SW480 (cell line): Measurements from ENCODE around the gene DDX5.
"Not testable (repeated sequence)": the region's sequence is repeated elsewhere in the genome, so short reads cannot be mapped to it uniquely, and the experiment has no call there.

Experiments
- DNase-seq: peaks from one replicate; pipeline ENCODE4 v3.0.0-alpha.2; 2016; ENCODE audit warnings: low spot score

DDX5 gene

GRCh38 chr17:64492481-64493109 is 13.5 kb downstream of the DDX5 start:
- DNase-seq = no peak

- no peak for DNase-seq
These were observed 14.1 kb downstream of the DDX5 start for GRCh38 chr17:64491994-64492393.

- DNase-seq = peak; percentile 31
These were observed 14.8 kb downstream of the DDX5 start for GRCh38 chr17:64491034-64491860.

- no peak for DNase-seq
These were observed 17.8 kb downstream of the DDX5 start for GRCh38 chr17:64488301-64488700.

GRCh38 chr17:64484380-64484779 is 21.7 kb downstream of the DDX5 start:
- no peak for DNase-seq

- DNase-seq = no peak
These were observed 25.1 kb downstream of the DDX5 start for GRCh38 chr17:64480951-64481350.

- DNase-seq = no peak
These were observed 28.2 kb downstream of the DDX5 start for GRCh38 chr17:64477849-64478248.

- no peak for DNase-seq
These were observed 33.5 kb downstream of the DDX5 start for GRCh38 chr17:64472564-64472963.

GRCh38 chr17:64471440-64471839 is 34.6 kb downstream of the DDX5 start:
- no peak for DNase-seq

- no peak for DNase-seq
These were observed 35.5 kb downstream of the DDX5 start for GRCh38 chr17:64470625-64471024.

- DNase-seq = not testable (repeated sequence)
These were observed 39.3 kb downstream of the DDX5 start for GRCh38 chr17:64466834-64467233.

GRCh38 chr17:64466019-64466735 is 39.9 kb downstream of the DDX5 start:
- DNase-seq = no peak

GRCh38 chr17:64461788-64462187 is 44.3 kb downstream of the DDX5 start:
- DNase-seq = no peak

- no peak for DNase-seq
These were observed 45.1 kb downstream of the DDX5 start for GRCh38 chr17:64460955-64461354.

- DNase-seq = not testable (repeated sequence)
These were observed 46.3 kb downstream of the DDX5 start for GRCh38 chr17:64459818-64460217.

GRCh38 chr17:64459284-64459747 is 46.8 kb downstream of the DDX5 start:
- DNase-seq = peak; percentile 41

- no peak for DNase-seq
These were observed 47.3 kb downstream of the DDX5 start for GRCh38 chr17:64458756-64459155.

- DNase-seq = peak; percentile 13
These were observed 48.9 kb downstream of the DDX5 start for GRCh38 chr17:64457156-64457555.

GRCh38 chr17:64455993-64456885 is 49.9 kb downstream of the DDX5 start:
- no peak for DNase-seq

- DNase-seq = no peak
These were observed 56.5 kb downstream of the DDX5 start for GRCh38 chr17:64449545-64449944.

- DNase-seq = no peak
These were observed 57.2 kb downstream of the DDX5 start, which contains the start of gene MILR1 for GRCh38 chr17:64448665-64449512. TSS of gene MILR1 (plus strand) at chr17:64449115. CDS start at chr17:64449169, 54 bp downstream.
